ENCODE measurements around the gene TWSG1.

GRCh38 chr18:9323750-9324445 is 10.7 kb upstream of the TWSG1 start:
- TF ChIP-seq SCMH1 (CRISPR knock-in tag; IDR thresholded peaks at IDR 0.05; ENCODE audit: borderline replicate concordance) (no peak), ERF (CRISPR knock-in tag; IDR thresholded peaks at IDR 0.05) (no peak), ELF1 (CRISPR knock-in tag; IDR thresholded peaks at IDR 0.05) (no peak)

Measured in HepG2 (cell line).